GM12878 (cell line): ENCODE measurements around the gene LDLRAD3. TPM values are rescaled to one million over a fixed set of nuclear protein-coding genes. Genes with fewer than 3 reads are reported as not detected.

Experiments
- ATAC-seq: fragments of 200-7000 bp; cut with Tn5 transposase; 3 replicates; pipeline ENCODE4 v1.9.1; 2020; ENCODE audit warnings: mild to moderate bottlenecking, moderate library complexity
- BruUV-seq: library from RNA; stranded (reverse); fragments of 400-500 nt; replicated peaks from 2 replicates; lab custom pipeline; 2021; lab: Mats Ljungman, UMichigan
- CTCF ChIA-PET: fragments of 300-600 bp; sonication (Branson Sonifier 250); formaldehyde crosslinking; extraction: SDS; loops from one replicate; lab custom pipeline; 2021; ENCODE audit warnings: inconsistent platforms; lab: Yijun Ruan, JAX
- POLR2A ChIA-PET: fragments of 350-600 bp; formaldehyde crosslinking; extraction: SDS; loops from one replicate; lab custom pipeline; 2021; ENCODE audit warnings: inconsistent platforms; lab: Charles Lee
- RAD21 ChIA-PET: fragments of 300-600 bp; sonication (Branson Sonifier 250); formaldehyde crosslinking; loops from one replicate; lab custom pipeline; 2023; ENCODE audit warnings: antibody characterized with exemption; ENCODE audit not compliant: unreplicated experiment; lab: Charles Lee
- SMC1A ChIA-PET: fragments of 300-600 bp; sonication (Branson Sonifier 250); formaldehyde crosslinking; loops from one replicate; lab custom pipeline; 2023; ENCODE audit not compliant: unreplicated experiment, uncharacterized antibody; lab: Charles Lee
- DNase-seq: peaks from one replicate; pipeline ENCODE4 v3.0.0-alpha.2; 2011; ENCODE audit warnings: low read depth, low spot score
- FAIRE-seq: peaks from 3 replicates; lab custom pipeline; 2011; peaks lifted over from hg19 to GRCh38; lab: Jason Lieb, UNC
- H2AFZ ChIP-seq: 2 replicates; pipeline ENCODE4 v1.6.0; 2011; ENCODE audit warnings: low read depth, low read length, control low read depth; ENCODE audit not compliant: control insufficient read depth
- H3K27ac ChIP-seq: 2 replicates; pipeline ENCODE4 v1.5.1; 2011; ENCODE audit warnings: control low read depth; ENCODE audit not compliant: control insufficient read depth, insufficient read depth
- H3K27me3 ChIP-seq, 2 experiments: replicated peaks in 1 of 2; 2 replicates each; pipeline versions ENCODE4 v1.6.0 to v1.6.1; 2011; ENCODE audit warnings: low read length in 1 of 2; ENCODE audit not compliant: control insufficient read depth in 2 of 2, insufficient read depth in 2 of 2
- H3K36me3 ChIP-seq, 2 experiments: 2 replicates each; pipeline ENCODE4 v1.5.1; 2011; ENCODE audit warnings: low read length in 1 of 2; ENCODE audit not compliant: control insufficient read depth in 2 of 2, insufficient read depth in 2 of 2
- H3K4me1 ChIP-seq: 2 replicates; pipeline ENCODE4 v1.6.1; 2011; ENCODE audit warnings: mild to moderate bottlenecking, low read length, moderate library complexity, mixed read lengths; ENCODE audit not compliant: control insufficient read depth, insufficient read depth
- H3K4me2 ChIP-seq: 2 replicates; pipeline ENCODE4 v1.6.0; 2011; ENCODE audit warnings: control low read depth; ENCODE audit not compliant: control insufficient read depth, insufficient read depth
- H3K4me3 ChIP-seq: fragments of 200-600 bp; sonication (generic); 2 replicates; pipeline ENCODE4 v1.5.1; 2016
- H3K79me2 ChIP-seq: 2 replicates; pipeline ENCODE4 v1.6.0; 2011; ENCODE audit warnings: low read length; ENCODE audit not compliant: control insufficient read depth, insufficient read depth
- H3K9ac ChIP-seq: 2 replicates; pipeline ENCODE4 v1.8.0; 2011; ENCODE audit warnings: low read length, control low read depth, mixed read lengths; ENCODE audit not compliant: control insufficient read depth, insufficient read depth
- H3K9me3 ChIP-seq: replicated peaks from 3 replicates; pipeline ENCODE4 v1.5.1; 2011; ENCODE audit warnings: mild to moderate bottlenecking, low read length; ENCODE audit not compliant: control insufficient read depth, insufficient read depth
- H4K20me1 ChIP-seq: 2 replicates; pipeline ENCODE4 v1.6.0; 2011; ENCODE audit not compliant: control insufficient read depth, insufficient read depth
- ASH2L ChIP-seq: fragments of 300-600, 200-600 bp; sonication (generic); IDR thresholded peaks from 2 replicates; pipeline ENCODE4 v1.6.1; 2017; ENCODE audit warnings: low read depth, mild to moderate bottlenecking, borderline replicate concordance
- CBFB ChIP-seq: IDR thresholded peaks from 2 replicates; pipeline ENCODE4 v1.6.1; 2016; ENCODE audit warnings: antibody characterized with exemption, low read depth
- DPF2 ChIP-seq: fragments of 450-650 bp; IDR thresholded peaks from 2 replicates; pipeline ENCODE4 v1.6.1; 2017; ENCODE audit warnings: mild to moderate bottlenecking
- FOS ChIP-seq: IDR thresholded peaks from 3 replicates; pipeline ENCODE4 v1.6.1; 2011; ENCODE audit warnings: borderline replicate concordance; ENCODE audit not compliant: insufficient read length; ENCODE audit errors: extremely low read depth
- GATAD2B ChIP-seq: fragments of 450-650 bp; conservative IDR thresholded peaks from 2 replicates; pipeline ENCODE4 v1.6.1; 2017; ENCODE audit warnings: low read depth, mild to moderate bottlenecking, moderate library complexity
- IRF5 ChIP-seq: fragments of 450-650 bp; IDR thresholded peaks from 2 replicates; pipeline ENCODE4 v1.6.1; 2017; ENCODE audit warnings: borderline replicate concordance
- KLF5 ChIP-seq: fragments of 450-650 bp; IDR thresholded peaks from 2 replicates; pipeline ENCODE4 v1.6.1; 2014; ENCODE audit warnings: mild to moderate bottlenecking; ENCODE audit not compliant: partially characterized antibody
- MYC ChIP-seq: IDR thresholded peaks from 2 replicates; pipeline ENCODE4 v1.6.1; 2011; ENCODE audit warnings: mild to moderate bottlenecking, low read length, moderate library complexity, inconsistent platforms; ENCODE audit not compliant: insufficient read depth, insufficient replicate concordance, insufficient read length, severe bottlenecking
- NFXL1 ChIP-seq: fragments of 450-650 bp; IDR thresholded peaks from 2 replicates; pipeline ENCODE4 v1.6.1; 2017; ENCODE audit warnings: antibody characterized with exemption, mild to moderate bottlenecking, borderline replicate concordance
- NFYA ChIP-seq: IDR thresholded peaks from 2 replicates; pipeline ENCODE4 v1.6.1; 2011; ENCODE audit warnings: low read depth, mild to moderate bottlenecking, low read length, improper control_type of control experiment, borderline replicate concordance
- PML ChIP-seq: IDR thresholded peaks from 2 replicates; pipeline ENCODE4 v1.6.1; 2012; ENCODE audit warnings: low read length, inconsistent platforms
- POLR2AphosphoS5 ChIP-seq: IDR thresholded peaks from 2 replicates; pipeline ENCODE4 v1.6.1; 2011; ENCODE audit warnings: mild to moderate bottlenecking, low read length, inconsistent platforms
- POU2F2 ChIP-seq: IDR thresholded peaks from 3 replicates; pipeline ENCODE4 v1.6.1; 2011; ENCODE audit warnings: low read depth, mild to moderate bottlenecking, low read length, borderline replicate concordance
- STAT3 ChIP-seq: IDR thresholded peaks from 2 replicates; pipeline ENCODE4 v1.6.1; 2011; ENCODE audit warnings: low read depth, low read length, improper control_type of control experiment
- TAF1 ChIP-seq: IDR thresholded peaks from 2 replicates; pipeline ENCODE4 v1.6.1; 2011; ENCODE audit warnings: mild to moderate bottlenecking, low read depth, low read length, borderline replicate concordance
- TARDBP ChIP-seq: IDR thresholded peaks from 2 replicates; pipeline ENCODE4 v1.6.1; 2016; ENCODE audit warnings: borderline replicate concordance
- USF1 ChIP-seq: IDR thresholded peaks from 2 replicates; pipeline ENCODE4 v1.6.1; 2011; ENCODE audit warnings: borderline replicate concordance, low read depth, mild to moderate bottlenecking, moderate library complexity, mixed read lengths, low read length; ENCODE audit not compliant: insufficient read depth; ENCODE audit errors: extremely low read length
- WGBS: methylation state at CpG from one replicate; pipeline ENCODE4 v1.1.6; 2016; ENCODE audit warnings: low lambda C conversion rate; ENCODE audit not compliant: insufficient replicate concordance, insufficient coverage; ENCODE audit errors: missing lambda C conversion rate; 5-methylcytosine and 5-hydroxymethylcytosine counted together
- in situ Hi-C: fragments of 300-500 bp; cut with MboI; formaldehyde crosslinking; loops from 9 replicates; pipeline ENCODE4 v1.14.3; 2018; ENCODE audit warnings: mixed read lengths
- intact Hi-C: fragments of 100-400 bp; cut with micrococcal nuclease; formaldehyde crosslinking; loops from one replicate; pipeline ENCODE4 v1.14.2; 2022; ENCODE audit not compliant: unreplicated experiment
- polyA plus RNA-seq, 11 experiments: library from polyadenylated mRNA; depleted of rRNA in 4 of 11; unstranded in 6 of 11; stranded (reverse) in 5 of 11; fragments of >200 nt; fragmentation: Nextera tagmentation in 4 of 11; fragmentation: Illumina TruSeq in 1 of 11; extraction: Ambion mirVana in 4 of 11; extraction: Trizol in 1 of 11; gene quantifications; 1 replicate in 1 of 11; 2 replicates in 10 of 11; pipeline versions ENCODE4 v1.2.1 to v1.2.3, GENCODE V29; 2011 to 2016; ENCODE audit warnings: inconsistent platforms in 2 of 11, missing spikeins in 2 of 11, low read depth in 1 of 11
- total RNA-seq, 4 experiments: library from RNA; depleted of rRNA in 3 of 4; stranded (reverse); fragments of >200 nt in 3 of 4; fragmentation: Illumina TruSeq in 1 of 4; extraction: Trizol in 1 of 4; gene quantifications; 2 replicates each; pipeline versions ENCODE4 v1.2.1 to v1.2.3, GENCODE V29; 2013 to 2021

LDLRAD3 gene
- total and polyA plus RNA-seq, 10 of the 15 experiments (the other 5 are each of a cell fraction or from before 2014, with no cell fraction given), result 2.5 to 17.2 (median 10.7) TPM

GRCh38 chr11:36110668-36111410, 167.0 kb downstream of the LDLRAD3 start (continued):
- TF ChIP-seq STAT3 (no peak), TAF1 (no peak), KLF5 (no peak)

GRCh38 chr11:36114095-36114494, 170.2 kb downstream of the LDLRAD3 start:
- Histone ChIP-seq H3K79me2 (no peaks in the 10 kb centered on the region), H3K9ac (no peak overlapping the region), H3K4me3 (no peak overlapping the region), H4K20me1 (no peaks in the 10 kb centered on the region), H3K27me3 (no peaks in the 10 kb centered on the region), H3K4me1 (no peaks in the 10 kb centered on the region; the same call in 1 of the 2 replicates), H3K9me3 (no peaks in the 10 kb centered on the region; the same call in 1 of the 3 replicates), H3K36me3 (no peaks in the 10 kb centered on the region), H3K27ac (no peak overlapping the region), H2AFZ (no peak overlapping the region), H3K4me2 (no peak overlapping the region)
- CTCF ChIA-PET, result interaction anchor here (2.6 kb wide), 1 partner anchor 18 kb away, joined by 8 read pairs; no protein-coding TSS in a partner anchor
- DNase-seq, result no peak
- intact Hi-C loops (no loop called here), in situ Hi-C loops (no loop called here)
- no TSS peak for BruUV-seq
- RAD21 ChIA-PET, result no interaction called here
- no peak for FAIRE-seq
- POLR2A ChIA-PET, result no interaction called here
- no peak for ATAC-seq
- WGBS, result 56% methylated on average over 7 of the region's 7 CpGs
- SMC1A ChIA-PET, result no interaction called here
- TF ChIP-seq ASH2L (no peak), NFYA (no peak), DPF2 (no peak), MYC (no peak), STAT3 (no peak), FOS (no peak), GATAD2B (no peak), TARDBP (no peak), USF1 (no peak), IRF5 (no peak), CBFB (no peak), POU2F2 (no peak), POLR2AphosphoS5 (no peak), PML (no peak), NFXL1 (no peak)
